GM19238 (cell line): ENCODE data around the gene TENM4.
"Not testable (repeated sequence)": the region's sequence is repeated elsewhere in the genome, so short reads cannot be mapped to it uniquely, and the experiment has no call there.

Experiments used
- DNase-seq: peaks from one replicate; pipeline ENCODE4 v3.0.0; 2011; ENCODE audit warnings: low spot score; ENCODE audit not compliant: insufficient read length

The TENM4 gene

GRCh38 chr11:78651136-78651775 lies 789.6 kb downstream of the TENM4 start:
- DNase-seq = no peak

GRCh38 chr11:78649361-78650215 lies 791.2 kb downstream of the TENM4 start:
- no peak for DNase-seq

- no peak for DNase-seq
Measured at GRCh38 chr11:78647986-78648875, 792.6 kb downstream of the TENM4 start.

- no peak for DNase-seq
Measured at GRCh38 chr11:78647266-78647915, 793.4 kb downstream of the TENM4 start.

- DNase-seq = peak; percentile 21
Measured at GRCh38 chr11:78646564-78647185, 794.2 kb downstream of the TENM4 start.

GRCh38 chr11:78645226-78646202 lies 795.3 kb downstream of the TENM4 start:
- peak; percentile 61 for DNase-seq

- no peak for DNase-seq
Measured at GRCh38 chr11:78643676-78644056, 797.2 kb downstream of the TENM4 start.

GRCh38 chr11:78642979-78643675 lies 797.7 kb downstream of the TENM4 start:
- DNase-seq = no peak

- no peak for DNase-seq
Measured at GRCh38 chr11:78641541-78641940, 799.3 kb downstream of the TENM4 start.

GRCh38 chr11:78638704-78639380 lies 802.0 kb downstream of the TENM4 start:
- no peak for DNase-seq

GRCh38 chr11:78637527-78637926 lies 803.3 kb downstream of the TENM4 start:
- not testable (repeated sequence) for DNase-seq

- DNase-seq = no peak
Measured at GRCh38 chr11:78635814-78636506, 804.9 kb downstream of the TENM4 start.

GRCh38 chr11:78633516-78634310 lies 807.1 kb downstream of the TENM4 start:
- DNase-seq = no peak

GRCh38 chr11:78630561-78631303 lies 810.1 kb downstream of the TENM4 start:
- DNase-seq = no peak

GRCh38 chr11:78630155-78630554 lies 810.7 kb downstream of the TENM4 start:
- DNase-seq = no peak

GRCh38 chr11:78622666-78623065 lies 818.2 kb downstream of the TENM4 start:
- DNase-seq = no peak
